GM11168 (cell line): ENCODE data around the gene SMC3.

Experiments
- in situ Hi-C: fragments of 300-500 bp; cut with MboI; formaldehyde crosslinking; loops from one replicate; pipeline ENCODE4 v1.12.0; 2022; ENCODE audit warnings: low sequenced_read_pairs; ENCODE audit not compliant: unreplicated experiment

SMC3 gene

DNA sequence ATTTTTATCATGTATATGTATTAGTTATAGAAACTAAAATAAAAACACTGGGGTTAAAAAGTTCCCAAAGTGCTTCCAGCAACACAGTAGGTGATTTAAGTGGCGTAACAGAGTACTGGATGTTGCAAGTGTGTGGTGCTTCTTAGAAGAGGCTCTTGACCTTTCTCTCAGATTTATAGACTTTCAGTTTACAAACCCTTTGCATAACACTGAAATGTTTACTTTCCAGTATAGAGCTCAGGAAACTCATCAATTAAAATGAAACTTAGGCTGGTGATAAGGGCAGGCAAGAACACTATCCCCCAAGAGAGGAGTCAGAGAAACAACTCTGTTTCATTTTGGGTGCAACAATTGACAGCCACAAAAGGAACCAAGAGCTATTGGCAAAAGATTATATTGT lies 27.5 kb upstream of the SMC3 start:
- in situ Hi-C loops, result no loop called here

DNA sequence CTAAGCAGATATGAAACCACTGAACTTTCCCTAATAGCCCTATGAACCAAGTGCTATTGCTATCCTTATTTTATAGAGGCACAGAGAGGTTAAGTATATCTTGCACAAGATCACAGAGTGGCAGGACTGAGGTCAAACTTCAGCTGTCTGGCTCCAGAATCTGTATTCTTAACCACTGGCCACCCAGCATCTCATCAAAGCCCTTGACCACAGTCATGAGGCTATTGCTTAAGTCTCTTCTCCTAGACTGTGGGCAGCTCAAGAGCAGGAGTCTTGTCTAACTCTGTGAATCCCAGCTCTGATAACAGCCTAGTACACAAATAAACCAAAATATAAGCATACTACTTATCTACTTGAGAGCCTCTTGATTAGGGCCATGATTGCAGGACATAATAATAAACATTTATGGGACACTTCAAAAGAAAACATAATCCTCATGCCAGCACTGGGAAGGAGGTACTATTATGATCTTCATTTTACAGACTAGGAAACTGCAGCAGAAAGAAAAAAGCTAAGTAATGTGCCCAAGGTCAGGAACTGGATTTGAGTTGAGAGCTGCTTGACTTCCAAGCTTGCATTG lies 22.4 kb upstream of the SMC3 start:
- in situ Hi-C loops, result loop anchor here (5.0 kb wide), 1 partner anchor 233 kb away; no protein-coding TSS in a partner anchor

DNA sequence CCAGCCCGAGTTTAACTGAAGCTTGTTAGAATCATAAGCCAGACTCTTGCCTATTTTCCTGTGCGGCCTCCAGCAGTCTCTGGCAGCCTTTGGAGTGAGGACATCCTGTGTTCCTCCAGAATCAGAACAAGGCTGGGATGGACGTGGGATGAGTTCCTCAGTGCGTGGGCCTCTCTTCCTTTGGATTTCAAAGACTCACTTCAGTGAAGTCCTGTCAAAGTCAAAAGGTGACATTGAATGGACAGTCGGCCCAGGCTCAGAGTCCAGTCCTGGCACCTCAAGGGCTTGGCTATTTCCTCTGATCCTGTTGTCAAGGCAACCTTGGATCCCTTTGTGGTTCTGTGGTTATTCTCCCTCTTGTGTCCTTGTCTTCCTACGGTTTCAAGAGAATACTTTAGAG lies 21.4 kb upstream of the SMC3 start:
- in situ Hi-C loops, result loop anchor here (5.0 kb wide), 1 partner anchor 234 kb away; no protein-coding TSS in a partner anchor

DNA sequence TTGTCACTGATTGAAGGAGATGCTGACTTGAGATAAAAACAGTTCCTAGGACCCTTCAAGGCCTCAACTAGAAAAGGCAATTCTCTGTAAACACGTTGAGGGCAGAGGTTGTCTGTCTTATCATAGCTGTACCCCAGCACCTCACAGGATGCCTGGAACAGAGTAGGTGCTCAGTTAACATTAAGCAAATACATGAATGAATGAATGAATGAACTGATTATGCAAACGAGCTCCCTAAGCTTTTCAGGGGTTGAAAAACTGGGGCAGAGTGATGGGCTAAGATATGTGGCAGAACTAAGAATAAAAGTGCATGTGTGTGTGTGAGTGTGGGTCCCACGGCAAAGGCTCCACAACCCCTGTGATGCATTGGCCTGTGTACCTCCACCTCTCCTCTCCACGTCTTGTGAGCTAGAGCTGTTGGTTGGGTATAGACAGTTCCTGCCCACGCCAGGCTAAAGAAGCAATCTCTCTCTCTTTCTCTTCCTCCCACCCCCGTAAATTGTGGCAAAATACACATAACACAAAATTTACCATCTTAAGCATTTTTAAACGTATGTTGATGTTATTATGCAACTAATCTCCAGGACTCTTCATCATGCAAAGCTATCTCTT lies 20.9 kb upstream of the SMC3 start:
- in situ Hi-C loops, result loop anchor here (5.0 kb wide), 1 partner anchor 234 kb away; no protein-coding TSS in a partner anchor

DNA sequence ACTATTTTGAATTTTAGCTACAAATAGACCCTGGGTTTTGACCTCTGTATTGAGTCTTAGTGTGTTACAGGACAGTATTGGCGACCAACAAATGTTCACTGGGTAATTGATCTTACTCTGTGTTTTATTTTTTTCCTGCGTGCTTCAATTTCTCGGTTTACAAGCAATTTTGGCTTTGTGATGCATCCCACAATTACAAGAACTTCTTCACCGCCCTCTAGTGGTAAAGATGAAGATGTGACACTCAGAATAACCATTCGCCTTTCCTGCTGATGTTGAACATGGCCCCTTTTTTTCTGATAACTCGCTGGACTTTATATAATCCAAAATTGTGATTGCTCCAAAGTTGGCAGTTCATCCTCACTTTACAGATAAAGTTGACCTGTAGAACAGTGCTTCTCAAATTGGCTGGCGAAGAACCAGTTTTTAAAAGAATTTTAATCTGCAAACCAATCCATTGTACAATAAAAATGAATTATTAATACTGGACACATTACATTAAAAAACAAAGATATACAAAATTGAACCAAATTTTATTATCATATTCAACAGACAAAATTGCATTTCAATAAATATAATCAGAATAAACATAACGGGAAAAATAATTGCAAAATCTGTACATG lies 20.2 kb upstream of the SMC3 start:
- in situ Hi-C loops, result loop anchor here (5.0 kb wide), 1 partner anchor 235 kb away; no protein-coding TSS in a partner anchor

DNA sequence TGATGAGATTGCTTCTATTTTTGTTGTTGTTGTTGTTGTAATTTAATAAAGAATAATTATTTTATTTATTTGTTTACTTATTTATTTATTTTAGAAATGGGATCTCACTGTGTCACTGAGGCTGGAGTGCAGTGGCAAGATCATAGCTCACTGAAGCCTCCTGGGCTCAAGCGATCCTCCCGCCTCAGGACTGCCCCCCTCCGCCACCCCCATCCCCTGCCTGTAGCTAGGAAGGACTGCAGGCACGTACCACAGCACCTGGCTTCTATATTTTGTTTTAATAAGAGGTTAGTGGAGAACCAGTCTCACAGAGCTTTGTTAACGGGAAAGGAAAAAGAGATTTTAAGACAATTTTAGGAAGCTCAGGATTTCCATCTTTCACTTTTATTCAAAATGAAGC lies 19.5 kb upstream of the SMC3 start:
- in situ Hi-C loops, result loop anchor here (5.0 kb wide), 1 partner anchor 236 kb away; no protein-coding TSS in a partner anchor

DNA sequence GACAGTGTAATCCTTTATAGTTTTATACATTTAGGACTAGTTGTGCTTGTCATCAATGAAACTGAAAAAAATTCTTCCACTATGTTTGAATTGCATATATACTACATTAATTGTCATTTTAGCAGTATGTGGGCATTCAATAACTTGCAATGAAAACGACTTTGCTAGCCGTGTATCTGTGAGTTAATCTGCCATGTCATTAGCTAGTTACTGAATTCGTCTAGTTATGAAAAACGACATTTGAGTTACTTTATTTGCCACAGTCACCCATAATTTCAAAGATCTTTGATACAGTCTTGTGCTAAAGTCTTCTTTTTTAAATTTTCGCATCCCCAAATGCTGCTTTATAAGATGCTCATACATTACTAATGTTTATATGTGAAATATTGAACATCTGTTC lies 18.3 kb upstream of the SMC3 start:
- in situ Hi-C loops, result loop anchor here (5.0 kb wide), 1 partner anchor 237 kb away; no protein-coding TSS in a partner anchor

DNA sequence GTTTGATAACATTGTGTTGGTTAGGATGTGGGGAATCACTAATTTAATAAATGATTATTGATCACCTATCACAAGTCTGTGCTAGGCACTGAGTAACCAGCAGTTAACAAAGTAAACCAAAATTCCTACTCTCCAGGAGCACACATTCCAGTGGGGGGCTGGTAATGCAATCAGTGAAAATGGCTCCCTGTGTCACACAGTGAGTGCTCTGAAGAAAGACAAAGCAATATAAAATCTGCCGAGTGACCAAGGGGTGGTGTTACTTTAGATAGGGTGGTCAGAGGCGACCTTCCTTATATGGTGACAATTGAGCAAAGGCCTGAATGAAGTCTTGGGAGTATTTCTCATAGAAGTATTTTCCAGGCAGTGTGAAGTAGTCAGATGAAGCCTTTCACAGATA lies 13.6 kb upstream of the SMC3 start:
- in situ Hi-C loops, result loop anchor here (25.0 kb wide), 1 partner anchor 417 kb away; no protein-coding TSS in a partner anchor

DNA sequence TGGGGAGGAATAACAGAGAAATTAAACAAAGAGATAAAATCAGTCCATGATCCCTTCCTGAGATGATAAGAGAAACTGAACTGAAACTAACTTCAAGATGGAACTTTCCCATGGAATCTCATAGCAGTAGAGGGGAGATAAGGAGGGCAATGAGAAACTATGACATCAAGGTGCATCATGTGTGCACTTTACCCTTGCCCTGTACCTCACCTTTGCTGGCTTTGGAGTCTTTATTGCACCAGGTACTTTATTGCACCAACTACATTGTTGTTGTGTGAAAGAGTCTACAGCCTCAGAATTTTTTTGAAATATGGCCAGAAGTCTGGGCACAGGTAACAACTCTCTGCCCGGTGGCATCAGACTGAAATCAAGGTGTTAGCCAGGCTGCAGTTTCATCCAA lies 11.2 kb upstream of the SMC3 start:
- in situ Hi-C loops, result loop anchor here (25.0 kb wide), 1 partner anchor 419 kb away; no protein-coding TSS in a partner anchor

DNA sequence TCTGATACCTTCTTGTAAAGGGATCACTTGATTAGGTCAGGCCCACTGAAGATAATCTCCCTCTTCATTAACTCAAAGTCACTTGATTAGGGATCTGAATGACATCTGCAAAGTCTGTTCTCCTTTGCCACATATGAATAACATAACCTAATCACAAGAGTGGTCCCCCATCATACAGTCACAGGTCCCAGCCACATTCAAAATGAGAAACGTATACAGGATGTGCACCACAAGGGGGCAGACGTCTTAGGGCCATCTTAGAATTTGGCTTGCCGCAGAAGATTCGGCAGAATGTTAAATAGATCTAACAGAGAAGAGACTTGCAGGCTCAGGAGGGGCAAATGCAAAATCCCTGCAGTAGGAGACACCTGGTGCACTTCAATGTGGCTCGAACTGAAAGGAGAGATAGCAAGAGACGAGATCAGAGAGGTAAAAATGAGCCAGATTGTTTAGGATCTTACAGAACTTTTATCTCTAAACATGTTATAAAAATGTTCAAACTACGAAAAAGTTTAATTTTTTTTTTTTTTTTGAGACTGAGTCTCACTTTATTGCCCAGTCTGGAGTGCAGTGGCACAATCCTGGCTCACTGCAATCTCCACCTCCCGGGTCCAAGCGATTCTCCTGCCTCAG lies 10.4 kb upstream of the SMC3 start:
- in situ Hi-C loops, result loop anchor here (25.0 kb wide), 1 partner anchor 420 kb away; no protein-coding TSS in a partner anchor

DNA sequence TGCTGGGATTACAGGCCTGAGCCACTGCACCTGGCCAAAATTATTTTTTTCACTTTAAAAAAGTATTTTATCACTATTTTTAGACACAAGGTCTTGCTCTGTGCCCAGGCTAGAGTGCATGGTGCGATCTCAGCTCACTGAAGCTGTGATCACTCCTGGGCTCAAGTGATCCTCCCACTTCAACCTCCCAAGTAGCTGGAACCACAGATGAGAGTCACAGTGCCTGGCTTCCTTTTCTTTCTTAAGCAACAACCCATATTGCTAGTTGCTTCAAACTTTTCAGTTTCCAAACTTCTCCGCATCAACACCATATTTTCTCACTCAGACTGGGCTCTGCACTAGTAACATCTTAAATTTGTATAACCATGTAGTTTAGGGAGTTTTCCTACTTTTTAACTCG lies 9.5 kb upstream of the SMC3 start:
- in situ Hi-C loops, result loop anchor here (25.0 kb wide), 1 partner anchor 421 kb away; no protein-coding TSS in a partner anchor

DNA sequence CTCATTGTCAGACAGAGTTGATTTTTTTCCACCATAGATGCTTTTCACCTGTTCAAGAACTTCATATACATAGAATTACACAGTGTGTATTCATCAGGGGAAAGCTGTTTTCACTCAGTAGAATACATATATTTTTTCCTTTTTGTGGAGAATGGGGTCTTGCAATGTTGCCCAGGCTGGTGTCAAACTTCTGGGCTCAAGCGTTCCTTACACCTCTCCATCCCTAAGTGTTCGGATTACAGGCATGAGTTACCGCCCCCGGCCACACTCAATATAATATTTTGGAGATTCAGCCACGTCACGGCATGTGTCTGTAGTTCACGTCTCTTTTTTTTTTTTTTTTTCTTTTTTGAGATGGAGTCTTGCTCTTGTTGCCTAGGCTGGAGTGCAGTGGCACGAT lies 7.5 kb upstream of the SMC3 start:
- in situ Hi-C loops, result loop anchor here (25.0 kb wide), 1 partner anchor 423 kb away; no protein-coding TSS in a partner anchor

DNA sequence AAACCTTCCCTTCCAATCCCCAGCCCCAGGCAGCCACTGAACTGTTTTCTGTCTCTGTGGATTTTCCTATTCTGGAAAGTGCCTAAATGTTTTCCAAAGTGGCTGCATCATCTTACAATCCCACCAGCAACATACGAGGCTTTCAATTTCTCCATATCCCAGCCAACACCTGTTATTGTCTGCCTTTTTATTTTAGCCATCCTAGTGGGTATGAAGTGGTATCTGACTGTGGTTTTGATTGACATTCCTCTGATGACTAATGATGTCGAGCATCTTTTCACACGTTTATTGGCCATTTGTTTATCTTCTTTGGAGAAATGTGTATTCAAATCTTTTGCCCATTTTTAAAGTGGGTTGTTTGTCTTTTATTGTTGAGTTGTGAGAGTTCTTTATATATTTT lies 6.2 kb upstream of the SMC3 start:
- in situ Hi-C loops, result loop anchor here (25.0 kb wide), 1 partner anchor 424 kb away; no protein-coding TSS in a partner anchor

DNA sequence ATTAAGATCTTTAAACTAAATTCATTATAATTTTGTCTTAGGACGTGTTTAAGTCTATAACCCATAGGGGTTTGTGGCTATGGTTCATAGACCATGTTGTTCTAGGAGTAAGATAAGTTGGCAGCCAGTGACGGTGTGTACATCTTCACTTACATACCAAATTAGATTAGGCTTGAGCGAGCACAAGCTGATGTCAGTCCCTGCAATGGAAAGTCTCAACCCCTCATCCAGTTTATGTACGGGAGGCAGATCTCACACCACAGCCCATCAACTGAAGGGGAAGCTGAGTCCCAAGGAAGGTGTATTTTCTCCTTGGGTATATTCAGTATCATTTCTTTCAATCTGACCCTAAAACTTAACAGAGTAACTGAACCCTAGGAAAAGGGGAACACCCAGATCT lies 5.1 kb upstream of the SMC3 start:
- in situ Hi-C loops, result loop anchor here (25.0 kb wide), 1 partner anchor 425 kb away; no protein-coding TSS in a partner anchor

DNA sequence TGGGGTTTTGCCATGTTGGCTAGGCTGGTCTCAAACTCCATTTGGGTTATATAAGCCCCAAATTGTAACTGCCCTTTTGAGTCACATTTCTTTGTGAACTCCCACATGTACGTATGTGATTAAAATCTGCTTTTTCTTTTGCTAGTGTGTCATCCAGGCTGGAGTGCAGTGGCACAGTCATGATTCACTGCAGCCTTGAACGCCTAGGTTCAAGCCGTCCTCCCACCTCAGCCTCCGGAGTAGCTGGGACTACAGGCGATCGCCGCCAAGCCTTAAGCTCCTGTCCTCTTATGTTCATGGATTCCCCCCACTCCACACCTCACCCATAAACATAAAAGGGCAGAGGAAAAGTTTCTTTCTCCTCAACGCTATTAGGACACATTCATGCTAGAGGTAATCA lies 4.4 kb upstream of the SMC3 start:
- in situ Hi-C loops, result loop anchor here (25.0 kb wide), 1 partner anchor 426 kb away; no protein-coding TSS in a partner anchor

DNA sequence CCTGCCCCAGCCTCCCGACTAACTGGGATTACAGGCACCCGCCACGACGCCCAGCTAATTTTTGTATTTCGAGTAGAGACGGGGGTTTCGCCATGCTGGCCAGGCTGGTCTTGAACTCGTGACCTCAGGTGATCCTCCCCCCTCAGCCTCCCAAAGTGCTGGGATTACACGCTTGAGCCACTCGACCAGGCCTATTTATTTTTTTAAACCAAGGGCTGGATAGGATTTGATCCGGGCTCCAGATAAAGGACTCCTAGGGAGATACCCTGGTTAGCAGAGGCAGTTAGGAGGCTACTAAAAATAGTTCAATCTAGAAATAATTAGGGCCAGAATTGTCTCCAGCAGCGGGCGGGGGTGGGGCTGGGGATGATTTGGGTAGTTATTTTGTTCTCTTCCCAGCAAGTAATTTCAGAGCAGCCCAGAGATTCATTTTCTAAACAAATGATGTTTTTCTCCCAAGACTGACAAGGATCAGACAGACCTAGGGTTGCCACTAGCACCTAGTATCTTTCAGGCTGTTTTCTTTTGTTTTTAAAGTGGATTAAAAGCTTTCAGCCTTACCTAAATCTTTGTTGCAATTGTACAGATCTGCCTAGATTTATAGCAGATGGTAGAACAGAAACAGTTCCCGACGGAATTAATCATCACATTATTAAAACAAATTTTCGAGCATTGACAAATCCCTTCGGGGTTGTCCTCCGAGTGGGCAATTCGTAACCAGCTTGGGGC lies 859 bp upstream of the SMC3 start:
- in situ Hi-C loops, result loop anchor here (25.0 kb wide), 1 partner anchor 429 kb away; no protein-coding TSS in a partner anchor

DNA sequence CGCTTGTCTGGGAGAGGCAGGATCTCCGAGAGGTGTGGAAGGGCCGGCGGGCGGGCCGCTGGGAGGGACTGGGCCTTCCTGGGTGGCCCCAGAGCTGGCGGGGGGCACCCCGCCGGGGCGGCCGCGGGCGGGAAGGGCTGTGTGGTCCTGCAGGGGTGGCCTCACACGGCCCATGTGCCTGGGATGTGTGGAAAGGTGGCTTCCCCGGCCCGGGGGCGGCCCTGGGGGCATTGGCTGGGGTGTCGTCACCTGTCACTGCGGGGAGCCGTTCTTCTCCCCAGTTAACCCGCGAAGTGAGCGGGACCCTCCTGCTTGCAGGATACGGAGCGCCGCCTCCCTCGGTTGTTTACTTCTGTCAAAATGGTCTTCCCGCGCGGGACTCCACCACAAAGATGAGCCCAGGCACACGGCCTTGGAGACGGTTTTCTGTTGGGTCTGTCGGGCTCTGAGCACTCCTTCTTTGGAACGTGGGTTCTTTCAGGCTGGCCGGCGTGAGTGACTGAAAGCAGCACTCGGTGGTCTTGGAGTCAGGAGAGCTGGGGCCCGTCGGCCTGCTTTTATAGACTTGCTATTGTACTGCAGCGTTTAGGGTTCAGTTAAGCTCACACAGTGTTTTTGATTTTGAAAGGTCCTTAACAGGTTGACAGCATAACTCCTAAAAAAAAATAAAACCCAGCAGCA lies 700 bp downstream of the SMC3 start:
- in situ Hi-C loops, result loop anchor here (25.0 kb wide), 1 partner anchor 431 kb away; no protein-coding TSS in a partner anchor

DNA sequence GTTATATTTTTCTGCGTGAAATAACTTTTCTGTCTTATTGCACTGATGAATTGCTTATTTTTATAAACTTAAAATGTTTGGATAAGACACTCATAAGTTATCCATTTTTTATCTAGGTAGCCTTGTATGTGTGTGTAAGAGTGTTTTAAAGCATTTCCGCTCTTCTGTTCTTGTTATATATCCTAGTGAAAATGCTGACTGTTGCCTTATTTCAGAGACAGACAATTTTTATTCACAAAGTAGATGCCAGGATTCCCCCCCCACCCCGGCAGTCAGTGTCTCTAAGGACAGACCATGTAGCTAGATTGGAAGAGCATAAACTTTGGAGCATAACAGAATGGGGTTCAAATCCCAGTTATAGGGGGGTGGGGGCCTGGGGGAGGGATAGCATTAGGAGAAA lies 1.6 kb downstream of the SMC3 start:
- in situ Hi-C loops, result loop anchor here (25.0 kb wide), 1 partner anchor 432 kb away; no protein-coding TSS in a partner anchor

DNA sequence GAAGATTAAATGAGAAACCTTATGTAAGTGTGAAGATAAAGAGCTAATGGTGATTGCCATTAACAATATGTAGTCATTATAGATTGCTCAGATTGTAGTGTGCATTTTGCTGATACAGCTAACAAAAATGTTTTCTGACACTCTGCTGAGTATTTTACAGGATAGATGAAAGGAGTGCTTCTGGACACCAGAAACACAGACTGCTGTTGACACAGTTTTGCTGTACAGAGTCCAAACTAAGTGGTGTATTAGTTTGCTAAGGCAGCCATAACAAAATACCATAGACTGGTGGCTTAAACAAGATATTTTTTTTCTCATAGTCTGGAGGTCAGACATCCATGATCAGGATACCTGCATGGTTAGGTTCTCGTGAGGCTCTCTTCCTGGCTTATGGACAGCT lies 2.2 kb downstream of the SMC3 start:
- in situ Hi-C loops, result loop anchor here (25.0 kb wide), 1 partner anchor 432 kb away; no protein-coding TSS in a partner anchor
